Endothelial cell of umbilical vein (primary cell): Measurements from ENCODE around the gene SNN. TPM values are rescaled to one million over a fixed set of nuclear protein-coding genes. Genes with fewer than 3 reads are reported as not detected.

Source experiments
- BruUV-seq: library from RNA; stranded (reverse); fragments of 400-500 nt; replicated peaks from 2 replicates; lab custom pipeline; 2021; lab: Mats Ljungman, UMichigan
- CTCF ChIA-PET: fragments of 300-600, 350-600 bp; sonication (Branson Sonifier 250); formaldehyde crosslinking; loops from one replicate; lab custom pipeline; 2021; ENCODE audit warnings: antibody characterized with exemption, inconsistent platforms; lab: Charles Lee
- POLR2A ChIA-PET: fragments of 300-600, 350-600 bp; sonication (Branson Sonifier 250); formaldehyde crosslinking; loops from one replicate; lab custom pipeline; 2021; ENCODE audit warnings: antibody characterized with exemption, inconsistent platforms; lab: Charles Lee
- DNase-seq: peaks from one replicate; pipeline ENCODE4 v3.0.0-alpha.2; 2011; ENCODE audit warnings: low read depth, low spot score
- FAIRE-seq: peaks from 2 replicates; lab custom pipeline; 2011; peaks lifted over from hg19 to GRCh38; lab: Jason Lieb, UNC
- H2AFZ ChIP-seq: 2 replicates; pipeline ENCODE4 v1.6.0; 2012; ENCODE audit warnings: low read depth, low read length, control low read depth, inconsistent platforms
- H3K27ac ChIP-seq: 2 replicates; pipeline ENCODE4 v1.5.1; 2011; ENCODE audit warnings: low read depth, mild to moderate bottlenecking, control low read depth, low read length, moderate library complexity; ENCODE audit not compliant: insufficient read depth
- H3K27me3 ChIP-seq, 2 experiments: 2 replicates each; pipeline versions ENCODE4 v1.6.0 to v1.6.1; 2011; ENCODE audit warnings: low read length in 2 of 2, mixed read lengths in 1 of 2; ENCODE audit not compliant: control insufficient read depth in 2 of 2, insufficient read depth in 2 of 2
- H3K36me3 ChIP-seq, 2 experiments: 2 replicates in 1 of 2; 3 replicates in 1 of 2; pipeline ENCODE4 v1.5.1; 2011; ENCODE audit warnings: low read length in 2 of 2, mild to moderate bottlenecking in 1 of 2, moderate library complexity in 1 of 2; ENCODE audit not compliant: control insufficient read depth in 2 of 2, insufficient read depth in 2 of 2; ENCODE audit errors: extremely low read depth in 1 of 2
- H3K4me1 ChIP-seq: 3 replicates; pipeline ENCODE4 v1.5.1; 2011; ENCODE audit warnings: mild to moderate bottlenecking, low read length; ENCODE audit not compliant: control insufficient read depth, insufficient read depth; ENCODE audit errors: extremely low read depth
- H3K4me2 ChIP-seq: 2 replicates; pipeline ENCODE4 v1.6.1; 2011; ENCODE audit warnings: low read length, control low read depth, mixed read lengths; ENCODE audit not compliant: insufficient read depth
- H3K4me3 ChIP-seq, 3 experiments: fragments of 200-600 bp in 1 of 3; sonication (generic), shearing (Covaris generic) in 1 of 3; replicated peaks in 1 of 3; 2 replicates each; pipeline ENCODE4 v1.5.1; 2011 to 2016; ENCODE audit warnings: control low read depth in 3 of 3, low read length in 3 of 3, mild to moderate bottlenecking in 2 of 3, inconsistent platforms in 1 of 3, low read depth in 1 of 3, moderate library complexity in 1 of 3; ENCODE audit not compliant: insufficient read depth in 1 of 3
- H3K79me2 ChIP-seq: 2 replicates; pipeline ENCODE4 v1.6.0; 2012; ENCODE audit warnings: low read length, inconsistent platforms; ENCODE audit not compliant: control insufficient read depth, insufficient read depth
- H3K9ac ChIP-seq: replicated peaks from 2 replicates; pipeline ENCODE3; 2011; ENCODE audit warnings: low read length, control low read depth; ENCODE audit not compliant: insufficient read depth; ENCODE audit errors: extremely low read depth
- H3K9me1 ChIP-seq: replicated peaks from 3 replicates; pipeline ENCODE4 v1.6.0; 2011; ENCODE audit warnings: mild to moderate bottlenecking, low read length; ENCODE audit not compliant: control insufficient read depth, insufficient read depth; ENCODE audit errors: extremely low read depth
- H3K9me3 ChIP-seq: replicated peaks from 2 replicates; pipeline ENCODE4 v1.5.1; 2012; ENCODE audit warnings: low read length, inconsistent platforms; ENCODE audit not compliant: control insufficient read depth, insufficient read depth
- H4K20me1 ChIP-seq: replicated peaks from 2 replicates; pipeline ENCODE3; 2011; ENCODE audit warnings: mild to moderate bottlenecking, low read length; ENCODE audit not compliant: control insufficient read depth, insufficient read depth; ENCODE audit errors: extremely low read depth
- EZH2 ChIP-seq: IDR thresholded peaks from 2 replicates; pipeline ENCODE4 v1.6.1; 2012; ENCODE audit warnings: borderline replicate concordance, low read depth, mild to moderate bottlenecking, moderate library complexity, low read length, inconsistent platforms; ENCODE audit not compliant: severe bottlenecking
- FOS ChIP-seq: IDR thresholded peaks from 2 replicates; pipeline ENCODE4 v1.6.1; 2011; ENCODE audit warnings: mild to moderate bottlenecking, low read length, moderate library complexity, borderline replicate concordance; ENCODE audit not compliant: insufficient read depth
- GATA2 ChIP-seq: IDR thresholded peaks from 2 replicates; pipeline ENCODE4 v1.7.0; 2011; ENCODE audit warnings: low read depth, mild to moderate bottlenecking, moderate library complexity, mixed read lengths, low read length; ENCODE audit not compliant: insufficient read length, insufficient read depth
- JUN ChIP-seq: IDR thresholded peaks from 2 replicates; pipeline ENCODE4 v1.6.1; 2011; ENCODE audit warnings: borderline replicate concordance, low read depth; ENCODE audit not compliant: insufficient read length, insufficient read depth
- MYC ChIP-seq: IDR thresholded peaks from one replicate; pipeline ENCODE4 v1.6.1; 2011; ENCODE audit warnings: mild to moderate bottlenecking, low read depth, low read length
- POLR2A ChIP-seq: IDR thresholded peaks from 2 replicates; pipeline ENCODE4 v1.6.1; 2012; ENCODE audit warnings: low read depth, mild to moderate bottlenecking, control low read depth, low read length
- POLR2AphosphoS5 ChIP-seq: IDR thresholded peaks from 2 replicates; pipeline ENCODE4 v1.6.1; 2012; ENCODE audit warnings: low read depth, mild to moderate bottlenecking, control low read depth, low read length, moderate library complexity; ENCODE audit not compliant: insufficient read depth
- dilution Hi-C: fragments of 300-500 bp; cut with MboI; formaldehyde crosslinking; loops from one replicate; pipeline ENCODE4 v1.15.0; 2019; ENCODE audit warnings: low sequenced_read_pairs; ENCODE audit not compliant: extremely low pct_ligation_motif_present
- intact Hi-C: fragments of 100-400 bp; cut with micrococcal nuclease; formaldehyde crosslinking; loops from one replicate; pipeline ENCODE4 v1.10.0; 2022
- polyA plus RNA-seq, 4 experiments: library from polyadenylated mRNA; depleted of rRNA in 3 of 4; stranded (reverse) in 3 of 4; unstranded in 1 of 4; fragments of >200 nt; gene quantifications; 2 replicates each; pipeline versions ENCODE4 v1.2.1 to v1.2.3, GENCODE V29; 2011 to 2012; ENCODE audit warnings: missing spikeins in 1 of 4
- total RNA-seq: library from RNA; stranded (reverse); gene quantifications from 2 replicates; pipeline ENCODE4 v1.2.3, GENCODE V29; 2021
- TF ChIP-seq, protein P1 (sequence below): IDR thresholded peaks from 2 replicates; pipeline ENCODE4 v1.6.1; 2011; ENCODE audit not compliant: insufficient read depth, insufficient read length
- TF ChIP-seq, protein P2 (sequence below), 2 donors: IDR thresholded peaks; 1 replicate in 1 of 2; 2 replicates in 1 of 2; pipeline ENCODE4 v1.5.1; 2011; ENCODE audit warnings: low read length in 2 of 2, mild to moderate bottlenecking in 2 of 2, moderate library complexity in 2 of 2, control low read depth in 1 of 2, inconsistent platforms in 1 of 2, low read depth in 1 of 2; ENCODE audit not compliant: insufficient read depth in 1 of 2; ENCODE audit errors: extremely low read depth in 1 of 2

SNN gene
- total and polyA plus RNA-seq, 2 donors (not counting 3 experiments of a cell fraction or from before 2014, with no cell fraction given) = 17.7 to 24.1 TPM

DNA sequence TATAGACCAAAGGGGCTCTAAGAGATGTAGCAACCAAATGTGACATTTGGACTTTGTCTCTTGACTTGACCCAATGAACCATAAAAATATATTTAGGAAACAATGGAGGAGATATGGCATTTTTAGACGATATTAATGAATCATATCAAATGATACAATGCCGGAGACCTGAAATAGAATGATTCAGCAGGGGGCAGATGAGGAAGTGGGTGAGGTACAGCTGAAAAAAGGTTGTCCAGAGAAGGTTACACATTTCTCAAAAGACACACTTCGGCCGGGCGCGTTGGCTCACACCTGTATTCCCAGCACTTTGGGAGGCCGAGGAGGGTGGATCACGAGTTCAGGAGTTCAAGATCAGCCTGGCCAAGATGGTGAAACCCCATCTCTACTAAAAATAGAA, 16.5 kb upstream of the SNN start:
- FAIRE-seq (no peak), DNase-seq (no peak)
- no peaks in the 10 kb centered on the region for H3K9me3 ChIP-seq
- intact Hi-C loops (no loop called here), dilution Hi-C loops (no loop called here)
- no peak for TF ChIP-seq GATA2
- TF ChIP-seq JUN = no peak
- TF ChIP-seq FOS = no peak
- no peak for TF ChIP-seq MYC
- TF ChIP-seq, protein P1, sequence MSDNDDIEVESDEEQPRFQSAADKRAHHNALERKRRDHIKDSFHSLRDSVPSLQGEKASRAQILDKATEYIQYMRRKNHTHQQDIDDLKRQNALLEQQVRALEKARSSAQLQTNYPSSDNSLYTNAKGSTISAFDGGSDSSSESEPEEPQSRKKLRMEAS = no peak
- no peak for TF ChIP-seq POLR2A
- no peak for TF ChIP-seq POLR2AphosphoS5
- TF ChIP-seq, protein P2, sequence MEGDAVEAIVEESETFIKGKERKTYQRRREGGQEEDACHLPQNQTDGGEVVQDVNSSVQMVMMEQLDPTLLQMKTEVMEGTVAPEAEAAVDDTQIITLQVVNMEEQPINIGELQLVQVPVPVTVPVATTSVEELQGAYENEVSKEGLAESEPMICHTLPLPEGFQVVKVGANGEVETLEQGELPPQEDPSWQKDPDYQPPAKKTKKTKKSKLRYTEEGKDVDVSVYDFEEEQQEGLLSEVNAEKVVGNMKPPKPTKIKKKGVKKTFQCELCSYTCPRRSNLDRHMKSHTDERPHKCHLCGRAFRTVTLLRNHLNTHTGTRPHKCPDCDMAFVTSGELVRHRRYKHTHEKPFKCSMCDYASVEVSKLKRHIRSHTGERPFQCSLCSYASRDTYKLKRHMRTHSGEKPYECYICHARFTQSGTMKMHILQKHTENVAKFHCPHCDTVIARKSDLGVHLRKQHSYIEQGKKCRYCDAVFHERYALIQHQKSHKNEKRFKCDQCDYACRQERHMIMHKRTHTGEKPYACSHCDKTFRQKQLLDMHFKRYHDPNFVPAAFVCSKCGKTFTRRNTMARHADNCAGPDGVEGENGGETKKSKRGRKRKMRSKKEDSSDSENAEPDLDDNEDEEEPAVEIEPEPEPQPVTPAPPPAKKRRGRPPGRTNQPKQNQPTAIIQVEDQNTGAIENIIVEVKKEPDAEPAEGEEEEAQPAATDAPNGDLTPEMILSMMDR (IDR thresholded peaks at IDR 0.05; ENCODE audit: extremely low read depth in 1 of 2, insufficient read depth in 1 of 2, low read depth in 1 of 2, low read length in 2 of 2) = no peak
- TF ChIP-seq EZH2 = no peak
- no peaks in the 10 kb centered on the region for H4K20me1 ChIP-seq
- H3K79me2 ChIP-seq = no peaks in the 10 kb centered on the region
- H2AFZ ChIP-seq = no peak overlapping the region
- H3K4me1 ChIP-seq = no peaks in the 10 kb centered on the region
- H3K36me3 ChIP-seq = no peaks in the 10 kb centered on the region
- no peak overlapping the region for H3K4me2 ChIP-seq
- CTCF ChIA-PET = interaction anchor here (0.7 kb wide), 1 partner anchor 62 kb away, joined by 3 read pairs; no protein-coding TSS in a partner anchor
- H3K27ac ChIP-seq = no peak overlapping the region
- H3K27me3 ChIP-seq = no peaks in the 10 kb centered on the region
- POLR2A ChIA-PET = no interaction called here
- H3K4me3 ChIP-seq = no peak overlapping the region
- no TSS peak for BruUV-seq
- no peaks in the 10 kb centered on the region for H3K9me1 ChIP-seq
- no peak overlapping the region for H3K9ac ChIP-seq
